Femur (tissue), 1 donor: ENCODE measurements around the gene LRIF1.
"Not testable (repeated sequence)": the region's sequence is repeated elsewhere in the genome, so short reads cannot be mapped to it uniquely, and the experiment has no call there.

ENCODE experiments used
- DNase-seq: peaks from one replicate; pipeline ENCODE4 v3.0.0-alpha.2; 2017

Gene LRIF1

DNA sequence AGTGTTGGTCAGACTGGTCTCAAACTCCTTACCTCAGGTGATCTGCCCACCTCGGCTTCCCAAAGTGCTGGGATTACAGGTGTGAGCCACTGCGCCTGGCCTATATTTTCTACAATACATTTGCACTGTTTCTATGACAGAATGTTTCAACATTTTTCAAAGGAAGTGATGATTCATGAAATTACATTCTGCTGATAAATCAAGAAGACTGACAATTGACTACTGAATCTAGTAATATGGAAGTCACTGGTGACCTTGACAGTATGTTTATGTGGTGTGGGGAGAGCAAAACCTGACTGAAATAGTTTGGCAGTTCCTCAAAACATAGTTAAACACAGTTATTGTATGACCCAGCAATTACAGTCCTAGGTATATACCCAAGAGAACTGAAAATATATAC, 18.1 kb downstream of the LRIF1 start:
- DNase-seq = no peak

- no peak for DNase-seq
These were observed 18.9 kb downstream of the LRIF1 start for GRCh38 chr1:110944806-110945205.

DNA sequence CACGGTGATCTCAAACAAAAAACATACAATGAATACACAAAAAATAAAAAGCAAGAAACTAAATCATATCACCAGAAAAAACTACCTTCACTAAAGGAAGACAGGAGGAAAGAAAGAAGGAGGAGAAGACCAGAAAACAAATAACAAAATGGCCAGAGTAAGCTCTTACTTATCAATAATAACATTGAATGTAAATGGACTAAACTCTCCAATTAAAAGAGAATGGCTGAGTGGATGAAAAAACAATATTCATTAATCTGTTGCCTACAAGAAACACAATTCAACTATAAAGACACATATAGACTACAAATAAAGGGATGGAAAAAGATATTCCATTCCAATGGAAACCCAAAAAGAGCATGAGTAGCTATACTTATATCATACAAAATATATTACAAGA, 27.2 kb downstream of the LRIF1 start:
- no peak for DNase-seq

DNA sequence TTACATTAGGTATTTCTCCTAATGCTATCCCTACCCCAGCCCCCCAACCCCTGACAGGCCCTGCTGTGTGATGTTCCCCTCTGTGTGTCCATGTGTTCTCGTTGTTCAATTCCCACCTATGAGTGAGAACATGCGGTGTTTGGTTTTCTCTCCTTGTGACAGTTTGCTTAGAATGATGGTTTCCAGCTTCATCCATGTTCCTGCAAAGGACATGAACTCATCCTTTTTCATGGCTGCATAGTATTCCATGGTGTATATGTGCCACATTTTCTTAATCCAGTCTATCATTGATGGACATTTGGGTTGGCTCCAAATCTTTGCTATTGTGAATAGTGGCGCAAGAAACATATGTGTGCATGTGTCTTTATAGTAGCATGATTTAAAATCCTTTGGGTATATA, 32.6 kb downstream of the LRIF1 start:
- not testable (repeated sequence) for DNase-seq

DNA sequence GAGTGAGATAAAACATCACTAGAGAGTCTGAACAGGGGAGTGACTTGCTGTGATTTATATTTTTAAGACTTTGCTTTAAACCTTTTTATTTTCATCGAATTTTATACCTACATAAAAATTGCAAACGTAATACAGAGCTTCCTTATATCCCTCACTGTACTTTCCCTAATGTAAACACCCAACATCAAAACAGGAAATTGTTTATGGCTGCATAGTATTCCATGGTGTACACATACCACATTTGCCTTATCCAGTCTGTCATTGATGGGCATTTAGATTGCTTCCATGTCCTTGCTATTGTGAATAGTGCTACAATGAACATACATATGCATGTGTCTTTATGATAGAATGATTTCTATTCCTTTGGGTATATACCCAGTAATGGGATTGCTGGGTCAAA, 34.8 kb downstream of the LRIF1 start:
- no peak for DNase-seq

DNA sequence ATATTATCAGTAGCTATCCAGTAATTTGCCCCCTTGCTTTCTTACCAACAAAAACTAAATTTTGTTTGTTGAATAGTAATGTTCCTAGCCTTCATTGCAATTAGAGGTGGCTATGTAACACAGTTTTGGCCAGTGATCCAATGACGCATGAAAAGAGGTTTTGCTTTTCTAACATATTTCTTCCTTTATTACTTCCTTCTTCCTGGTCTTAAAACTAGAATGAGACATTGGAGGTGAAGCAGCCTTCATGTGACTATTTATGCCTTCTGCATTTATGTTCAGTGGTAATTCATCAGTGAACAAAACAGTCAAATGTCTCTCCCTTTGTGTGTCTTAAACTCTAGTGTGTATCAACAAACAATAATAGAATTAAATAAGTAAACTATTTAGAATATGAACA, 35.5 kb downstream of the LRIF1 start:
- no peak for DNase-seq

DNA sequence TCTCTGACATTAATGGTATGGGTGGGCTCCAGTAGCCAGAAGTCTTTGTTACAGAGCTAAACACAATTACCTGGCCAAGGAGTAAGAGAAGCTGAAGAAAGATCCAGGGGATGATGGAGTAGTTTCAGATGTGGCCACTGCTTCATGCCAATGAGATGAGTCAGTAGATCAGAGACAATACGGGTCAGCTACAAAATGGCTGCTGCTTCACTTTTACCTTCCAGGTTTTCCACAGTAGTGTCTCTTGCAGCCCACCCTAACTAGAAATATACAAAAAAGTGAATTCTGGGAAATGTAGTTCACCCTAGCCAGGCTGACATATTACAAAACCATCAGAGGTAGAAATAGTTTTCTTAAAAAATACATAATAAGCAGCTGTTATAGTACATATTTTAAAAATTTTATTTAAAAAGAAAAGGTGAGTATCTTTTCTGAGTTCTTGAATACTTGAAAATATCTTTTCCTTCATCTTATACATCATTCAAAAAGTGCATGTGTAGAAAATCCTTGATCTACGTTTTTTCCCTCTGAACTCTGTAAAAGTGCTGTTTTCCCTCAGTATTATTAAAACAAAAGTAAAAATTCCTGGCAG, 36.1 kb downstream of the LRIF1 start:
- no peak for DNase-seq

- no peak for DNase-seq
These were observed 41.8 kb downstream of the LRIF1 start for GRCh38 chr1:110921953-110922352.

DNA sequence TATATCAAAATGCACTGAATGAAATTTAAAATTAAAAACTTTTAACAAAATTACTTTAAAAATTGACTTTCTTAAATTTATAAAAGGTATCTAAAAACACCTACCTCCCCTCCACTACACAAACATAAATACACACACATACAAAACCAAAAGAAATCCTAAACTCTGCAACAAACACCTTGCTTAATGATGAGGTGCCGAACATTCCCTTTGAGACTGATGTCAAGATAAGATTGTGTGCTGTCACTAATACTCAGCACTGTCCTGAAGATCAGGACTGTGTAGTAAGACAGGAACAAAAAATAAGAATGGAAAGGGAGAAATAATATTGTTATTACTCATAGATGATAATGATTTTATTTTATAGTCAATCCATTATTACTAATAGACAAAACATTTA, 45.7 kb downstream of the LRIF1 start:
- DNase-seq = no peak

GRCh38 chr1:110916669-110917306, 46.9 kb downstream of the LRIF1 start:
- no peak for DNase-seq

GRCh38 chr1:110916274-110916668, 47.5 kb downstream of the LRIF1 start:
- DNase-seq = no peak

- DNase-seq = no peak
These were observed 47.9 kb downstream of the LRIF1 start for GRCh38 chr1:110915804-110916203.

GRCh38 chr1:110914676-110915075, 49.0 kb downstream of the LRIF1 start:
- DNase-seq = no peak

GRCh38 chr1:110912784-110913183, 50.9 kb downstream of the LRIF1 start:
- DNase-seq = no peak

DNA sequence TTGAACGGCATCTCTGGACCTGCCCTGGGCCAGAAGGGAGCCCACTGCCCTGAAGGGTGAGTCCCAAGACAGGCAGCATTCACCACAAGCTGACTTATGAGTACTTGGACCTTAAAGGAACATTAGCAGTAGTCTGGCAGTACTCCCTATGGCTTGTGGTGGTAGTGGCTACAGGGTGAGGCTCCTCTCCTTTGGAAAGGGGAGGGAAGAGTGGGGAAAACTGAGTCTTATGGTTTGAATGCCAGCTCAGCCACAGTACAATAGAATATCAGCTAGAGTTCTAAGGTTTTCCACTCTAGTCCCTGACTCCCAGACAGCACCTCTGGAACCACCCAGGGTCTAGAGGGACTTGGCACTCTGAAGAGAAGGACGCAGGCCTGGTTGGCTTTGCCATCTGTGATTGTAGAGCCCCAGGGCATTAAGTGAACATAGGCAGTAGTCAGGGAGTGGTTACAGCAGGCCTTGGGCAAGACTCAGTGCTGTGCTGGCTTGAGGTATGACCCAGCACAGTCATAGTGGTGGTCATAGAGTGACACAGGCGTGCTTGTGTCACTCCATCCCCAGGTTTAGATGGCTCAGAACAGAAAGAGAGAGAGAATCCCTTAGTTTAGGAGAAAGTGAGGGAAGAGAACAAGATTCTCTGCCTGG, 59.7 kb downstream of the LRIF1 start:
- DNase-seq = no peak

DNA sequence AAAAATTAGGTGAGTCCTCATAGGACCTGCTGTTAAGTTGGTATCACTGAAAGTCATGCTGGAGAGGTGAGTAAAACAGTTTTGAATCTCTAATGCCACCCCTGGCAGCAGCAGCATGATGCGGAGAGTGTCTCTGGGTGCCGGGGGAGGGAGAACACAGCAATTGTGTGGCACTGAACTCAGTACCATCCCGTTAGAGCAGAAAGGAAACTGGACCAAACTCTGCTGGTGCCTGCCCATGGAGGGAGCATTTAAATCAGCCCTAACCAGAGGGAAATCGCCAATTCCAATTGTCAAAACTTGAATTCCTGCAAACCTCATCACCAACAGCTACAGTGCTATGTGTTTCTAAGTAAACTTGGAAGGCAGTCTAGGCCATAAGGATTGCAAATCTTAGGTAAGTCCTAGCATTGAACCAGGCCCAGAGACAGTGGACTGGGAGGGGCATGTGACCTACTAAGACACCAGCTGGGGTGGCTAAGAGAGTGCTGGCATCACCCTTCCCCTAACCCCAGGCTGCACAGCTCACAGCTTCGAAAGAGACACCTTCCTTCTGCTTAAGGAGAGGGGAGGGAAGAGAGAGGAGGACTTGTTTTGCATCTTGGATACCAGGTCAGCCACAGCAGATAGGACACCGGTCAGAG, 60.8 kb downstream of the LRIF1 start:
- no peak for DNase-seq

DNA sequence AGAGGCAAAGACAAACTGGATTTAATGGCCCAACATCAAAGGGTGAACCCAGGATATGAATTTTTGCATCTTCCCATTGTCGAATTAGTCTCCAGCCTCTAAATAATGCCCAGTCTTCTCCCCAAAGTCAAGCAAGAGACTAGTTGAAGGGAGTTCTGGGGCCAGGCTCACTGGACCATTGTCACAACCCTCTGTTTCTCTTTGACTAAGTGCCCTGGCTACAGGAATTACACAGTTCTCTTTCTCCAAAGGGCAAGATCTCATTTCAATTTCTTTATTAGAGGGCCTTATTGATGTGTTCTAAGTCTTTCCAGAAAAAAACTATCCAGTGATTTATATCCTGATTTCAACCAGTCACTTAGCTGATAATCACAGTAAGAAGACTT, 64.3 kb downstream of the LRIF1 start:
- DNase-seq = no peak

DNA sequence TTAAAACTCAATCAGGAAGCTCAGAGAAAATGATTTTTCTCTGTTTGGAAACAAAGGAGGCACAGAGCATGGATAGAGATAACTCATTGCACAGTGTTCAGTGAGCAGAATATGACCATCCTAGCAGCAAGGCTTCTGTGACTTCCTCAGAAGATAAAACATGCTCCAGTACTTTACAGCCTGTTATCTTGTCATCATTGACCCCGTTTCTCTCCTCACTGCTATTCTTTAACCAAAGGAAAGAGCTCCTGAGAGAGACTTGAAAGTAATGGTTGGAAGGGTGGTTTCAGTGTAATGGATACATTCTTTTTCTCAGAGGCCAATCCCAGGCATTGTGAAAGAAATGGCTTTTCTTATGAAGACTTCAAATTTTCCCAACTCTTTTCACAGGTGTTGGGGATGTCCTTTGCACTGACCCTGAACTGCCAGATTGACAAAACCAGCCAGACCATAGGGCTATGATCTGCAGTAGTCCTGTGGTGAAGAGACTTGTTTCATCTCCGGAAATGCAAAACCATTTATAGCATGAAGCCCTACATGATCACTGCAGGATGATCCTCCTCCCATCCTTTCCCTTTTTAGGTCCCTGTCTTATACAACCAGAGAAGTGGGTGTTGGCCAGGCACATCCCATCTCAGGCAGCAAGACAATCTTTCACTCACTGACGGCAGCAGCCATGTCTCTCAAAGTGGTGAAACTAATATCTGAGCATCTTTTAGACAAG, 64.8 kb downstream of the LRIF1 start:
- DNase-seq = no peak

DNA sequence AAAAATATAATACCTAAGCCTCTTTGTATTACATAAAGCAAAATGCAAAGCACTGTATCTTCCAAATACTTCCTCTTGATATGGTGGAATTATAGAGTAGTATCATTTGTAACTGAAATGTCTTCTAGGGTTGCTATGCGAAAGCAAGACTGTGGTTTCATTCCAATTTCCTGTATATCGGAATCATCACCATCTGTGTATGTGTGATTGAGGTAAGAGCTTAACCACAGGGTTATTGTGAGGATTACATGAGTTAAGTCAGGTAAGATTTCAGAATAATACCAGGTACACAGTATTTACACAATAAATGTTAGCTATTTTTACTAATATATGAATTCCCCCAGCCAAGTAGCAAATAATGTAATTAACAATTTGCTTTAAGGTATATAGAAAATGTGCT, 66.0 kb downstream of the LRIF1 start:
- no peak for DNase-seq
